Panc1 (cell line): Measurements from ENCODE around the gene DYNC1H1.

Experiments
- TF ChIP-seq, protein P1 (sequence below): fragments of 450-650 bp; IDR thresholded peaks from 2 replicates; pipeline ENCODE4 v1.5.1; 2017; ENCODE audit warnings: mild to moderate bottlenecking
- TF ChIP-seq, protein P2 (sequence below), 2 experiments: IDR thresholded peaks; 2 replicates each; pipeline ENCODE4 v1.6.1; 2011 to 2012; ENCODE audit warnings: low read depth in 2 of 2, control low read depth in 1 of 2, low read length in 1 of 2, mild to moderate bottlenecking in 1 of 2, moderate library complexity in 1 of 2; ENCODE audit not compliant: insufficient read depth in 1 of 2

DNA sequence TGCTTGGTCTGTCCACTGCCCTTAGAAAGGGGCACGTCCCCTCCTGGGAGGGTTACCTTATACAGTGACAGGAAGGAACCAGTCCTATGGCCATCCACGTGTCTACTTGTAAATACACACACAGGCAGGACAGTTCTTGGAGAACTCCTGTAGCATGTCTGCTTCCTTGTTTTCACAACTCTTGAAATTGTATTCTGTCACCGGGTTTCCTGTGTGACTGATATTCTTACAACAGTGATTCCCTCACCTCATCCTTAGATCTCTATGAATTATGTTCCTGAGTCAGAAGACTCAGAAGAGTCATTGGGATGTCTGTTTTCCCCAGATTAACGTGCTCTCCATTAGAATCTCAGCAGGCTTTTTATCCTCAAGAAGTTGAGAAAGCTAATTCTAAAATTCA is 44.1 kb upstream of the DYNC1H1 start:
- TF ChIP-seq, protein P1, sequence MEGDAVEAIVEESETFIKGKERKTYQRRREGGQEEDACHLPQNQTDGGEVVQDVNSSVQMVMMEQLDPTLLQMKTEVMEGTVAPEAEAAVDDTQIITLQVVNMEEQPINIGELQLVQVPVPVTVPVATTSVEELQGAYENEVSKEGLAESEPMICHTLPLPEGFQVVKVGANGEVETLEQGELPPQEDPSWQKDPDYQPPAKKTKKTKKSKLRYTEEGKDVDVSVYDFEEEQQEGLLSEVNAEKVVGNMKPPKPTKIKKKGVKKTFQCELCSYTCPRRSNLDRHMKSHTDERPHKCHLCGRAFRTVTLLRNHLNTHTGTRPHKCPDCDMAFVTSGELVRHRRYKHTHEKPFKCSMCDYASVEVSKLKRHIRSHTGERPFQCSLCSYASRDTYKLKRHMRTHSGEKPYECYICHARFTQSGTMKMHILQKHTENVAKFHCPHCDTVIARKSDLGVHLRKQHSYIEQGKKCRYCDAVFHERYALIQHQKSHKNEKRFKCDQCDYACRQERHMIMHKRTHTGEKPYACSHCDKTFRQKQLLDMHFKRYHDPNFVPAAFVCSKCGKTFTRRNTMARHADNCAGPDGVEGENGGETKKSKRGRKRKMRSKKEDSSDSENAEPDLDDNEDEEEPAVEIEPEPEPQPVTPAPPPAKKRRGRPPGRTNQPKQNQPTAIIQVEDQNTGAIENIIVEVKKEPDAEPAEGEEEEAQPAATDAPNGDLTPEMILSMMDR, result no peak
- TF ChIP-seq, protein P2, sequence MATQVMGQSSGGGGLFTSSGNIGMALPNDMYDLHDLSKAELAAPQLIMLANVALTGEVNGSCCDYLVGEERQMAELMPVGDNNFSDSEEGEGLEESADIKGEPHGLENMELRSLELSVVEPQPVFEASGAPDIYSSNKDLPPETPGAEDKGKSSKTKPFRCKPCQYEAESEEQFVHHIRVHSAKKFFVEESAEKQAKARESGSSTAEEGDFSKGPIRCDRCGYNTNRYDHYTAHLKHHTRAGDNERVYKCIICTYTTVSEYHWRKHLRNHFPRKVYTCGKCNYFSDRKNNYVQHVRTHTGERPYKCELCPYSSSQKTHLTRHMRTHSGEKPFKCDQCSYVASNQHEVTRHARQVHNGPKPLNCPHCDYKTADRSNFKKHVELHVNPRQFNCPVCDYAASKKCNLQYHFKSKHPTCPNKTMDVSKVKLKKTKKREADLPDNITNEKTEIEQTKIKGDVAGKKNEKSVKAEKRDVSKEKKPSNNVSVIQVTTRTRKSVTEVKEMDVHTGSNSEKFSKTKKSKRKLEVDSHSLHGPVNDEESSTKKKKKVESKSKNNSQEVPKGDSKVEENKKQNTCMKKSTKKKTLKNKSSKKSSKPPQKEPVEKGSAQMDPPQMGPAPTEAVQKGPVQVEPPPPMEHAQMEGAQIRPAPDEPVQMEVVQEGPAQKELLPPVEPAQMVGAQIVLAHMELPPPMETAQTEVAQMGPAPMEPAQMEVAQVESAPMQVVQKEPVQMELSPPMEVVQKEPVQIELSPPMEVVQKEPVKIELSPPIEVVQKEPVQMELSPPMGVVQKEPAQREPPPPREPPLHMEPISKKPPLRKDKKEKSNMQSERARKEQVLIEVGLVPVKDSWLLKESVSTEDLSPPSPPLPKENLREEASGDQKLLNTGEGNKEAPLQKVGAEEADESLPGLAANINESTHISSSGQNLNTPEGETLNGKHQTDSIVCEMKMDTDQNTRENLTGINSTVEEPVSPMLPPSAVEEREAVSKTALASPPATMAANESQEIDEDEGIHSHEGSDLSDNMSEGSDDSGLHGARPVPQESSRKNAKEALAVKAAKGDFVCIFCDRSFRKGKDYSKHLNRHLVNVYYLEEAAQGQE (IDR thresholded peaks at IDR 0.05; ENCODE audit: insufficient read depth in 1 of 2, low read depth in 2 of 2, low read length in 1 of 2), result no peak
